ENCODE results near the gene PRODH2.
"Not testable (repeated sequence)": the region's sequence is repeated elsewhere in the genome, so short reads cannot be mapped to it uniquely, and the experiment has no call there.

Gene PRODH2

GRCh38 chr19:35843676-35844481 is 31.2 kb upstream of the PRODH2 start:
- no peak for DNase-seq

- no peak for DNase-seq
Observed at GRCh38 chr19:35842666-35843272, 30.1 kb upstream of the PRODH2 start.

GRCh38 chr19:35841961-35842595 is 29.4 kb upstream of the PRODH2 start:
- no peak for DNase-seq

GRCh38 chr19:35836096-35836495 is 23.5 kb upstream of the PRODH2 start:
- DNase-seq: not testable (repeated sequence)

- DNase-seq: no peak
Observed at GRCh38 chr19:35833972-35834371, 21.3 kb upstream of the PRODH2 start.

DNA sequence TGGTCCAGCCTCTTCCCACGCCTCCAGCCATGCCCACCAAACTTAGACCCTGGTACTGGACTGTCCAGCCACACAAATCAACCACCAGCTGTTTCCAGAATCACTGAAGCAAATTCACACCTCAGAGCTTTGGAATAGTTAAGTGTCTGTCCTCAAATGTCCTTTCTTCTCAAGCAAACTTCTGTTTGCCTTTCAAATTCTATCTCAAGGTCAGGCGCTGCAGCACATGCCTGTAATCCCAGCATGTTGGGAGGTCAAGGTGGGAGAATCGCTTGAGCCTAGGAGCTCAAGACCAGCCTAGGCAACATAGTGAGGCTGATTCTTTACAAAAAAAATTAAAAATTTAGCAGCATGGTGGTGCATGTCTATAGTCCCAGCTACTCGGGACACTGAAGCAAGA is 19.4 kb upstream of the PRODH2 start:
- DNase-seq: no peak

GRCh38 chr19:35830986-35831385 is 18.3 kb upstream of the PRODH2 start:
- no peak for DNase-seq

DNA sequence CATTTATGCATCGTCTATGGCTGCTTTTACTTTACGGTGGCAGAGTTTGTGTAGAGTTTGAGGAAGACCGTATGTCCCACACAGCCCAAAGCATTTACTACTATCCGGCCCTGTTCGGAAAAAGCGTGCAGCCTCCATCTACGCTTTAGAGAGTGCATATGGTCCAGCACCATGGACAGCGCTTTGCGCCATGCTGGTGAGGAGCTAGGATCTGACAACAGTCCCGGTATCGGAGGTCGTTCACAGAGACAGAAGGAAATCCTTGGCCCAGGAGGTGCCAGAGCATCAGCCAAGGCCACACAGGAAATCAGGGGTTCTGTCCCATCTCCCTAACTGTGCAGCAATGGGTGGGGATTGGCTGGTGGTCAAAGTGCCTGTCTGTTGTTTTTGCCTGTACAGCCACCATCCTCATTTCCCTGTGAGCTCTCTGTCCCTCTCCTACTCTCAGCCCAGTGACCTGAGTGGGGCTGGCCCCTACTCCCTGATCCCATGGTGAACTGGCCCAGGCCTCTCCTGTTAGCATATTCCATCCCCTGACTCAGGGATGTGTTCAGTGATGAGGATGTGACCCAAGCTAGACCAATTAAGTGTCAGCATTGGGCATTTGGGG is 16.2 kb upstream of the PRODH2 start:
- DNase-seq: peak; percentile 42

GRCh38 chr19:35824150-35824549 is 11.5 kb upstream of the PRODH2 start:
- DNase-seq: no peak

DNA sequence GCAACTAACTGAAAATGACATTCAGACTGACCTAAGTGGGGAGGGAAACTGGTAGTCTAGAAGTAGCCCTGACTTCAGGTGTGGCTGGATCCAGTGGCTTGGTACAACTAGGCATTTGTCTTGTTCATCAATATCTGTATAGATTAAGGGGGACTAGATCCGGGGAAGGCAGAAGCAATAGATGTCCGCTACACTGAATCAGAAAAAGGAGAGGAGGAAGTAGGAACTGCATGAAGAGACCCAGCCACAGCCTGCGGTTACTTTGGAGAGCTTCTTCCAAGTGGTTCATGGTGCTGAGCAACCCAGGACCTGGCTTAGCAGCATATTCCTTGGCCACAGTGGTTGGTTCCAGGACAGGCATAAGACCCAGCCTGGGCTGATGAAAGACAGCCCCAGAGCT is 9.9 kb upstream of the PRODH2 start:
- no peak for DNase-seq

- no peak for DNase-seq
Observed at GRCh38 chr19:35818445-35818844, 5.8 kb upstream of the PRODH2 start.

DNA sequence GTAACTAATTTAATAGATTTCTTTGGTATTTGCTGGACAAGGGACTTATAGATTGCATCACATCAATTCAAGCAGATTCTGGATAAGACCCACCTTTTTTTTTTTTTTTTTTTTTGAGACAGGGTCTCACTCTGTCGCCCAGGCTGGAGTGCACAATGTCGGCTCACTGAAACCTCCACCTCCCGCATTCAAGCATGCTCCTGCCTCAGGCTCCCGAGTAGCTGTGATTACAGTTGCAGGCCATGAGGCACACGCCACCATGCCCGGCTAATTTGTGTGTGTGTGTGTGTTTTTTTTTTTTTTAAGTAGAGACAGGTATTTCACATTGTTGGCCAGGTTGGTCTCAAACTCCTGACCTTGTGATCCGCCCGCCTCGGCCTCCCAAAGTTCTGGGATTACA is 4.2 kb upstream of the PRODH2 start:
- DNase-seq: no peak

GRCh38 chr19:35816262-35816661 is 3.6 kb upstream of the PRODH2 start:
- DNase-seq: no peak

GRCh38 chr19:35813043-35813890 is 622 bp upstream of the PRODH2 start:
- DNase-seq: no peak

DNA sequence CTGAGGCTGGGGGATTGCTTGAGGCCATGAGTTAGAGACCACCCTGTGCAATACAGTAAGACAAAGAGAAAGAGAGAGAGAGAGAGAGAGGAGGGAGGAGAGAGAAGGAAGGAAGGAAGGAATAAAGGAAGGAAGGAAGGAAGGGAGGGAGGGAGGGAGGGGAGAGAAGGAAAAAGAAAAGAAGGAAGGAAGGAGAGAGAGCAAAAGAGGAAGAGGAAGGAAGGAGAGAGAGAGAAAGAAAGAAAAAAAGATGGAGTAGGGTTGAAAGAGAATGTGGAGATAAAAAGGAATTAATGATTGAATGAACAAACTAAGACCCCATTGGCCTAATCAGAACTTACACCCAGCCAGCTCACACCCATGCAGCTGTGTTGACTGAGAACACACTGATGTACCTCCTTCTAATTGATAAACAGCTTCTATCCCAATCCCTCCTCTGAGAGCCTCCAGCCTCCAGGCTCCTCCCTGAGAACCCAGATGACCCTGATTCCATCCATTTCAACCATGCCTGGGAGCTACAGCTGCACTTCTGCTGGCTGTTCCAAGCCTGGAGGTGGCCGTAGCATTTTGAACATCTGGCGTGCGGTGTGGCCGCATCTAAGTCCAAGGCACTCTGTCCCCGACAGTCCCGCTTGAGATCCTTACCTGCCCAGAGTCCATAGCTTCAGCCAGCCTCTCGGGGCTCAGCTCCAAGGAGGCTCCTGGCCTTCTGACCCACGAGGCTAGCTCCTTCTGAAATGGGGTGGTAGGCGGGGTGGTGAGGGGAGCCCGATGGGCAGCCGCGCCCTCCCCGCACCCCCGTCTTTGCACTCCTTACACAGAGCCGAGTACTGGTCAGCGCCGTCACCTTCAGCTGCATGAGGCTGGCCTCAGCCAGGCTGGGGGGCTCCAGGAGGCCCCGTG is 1.1 kb downstream of the PRODH2 start:
- no peak for DNase-seq

DNA sequence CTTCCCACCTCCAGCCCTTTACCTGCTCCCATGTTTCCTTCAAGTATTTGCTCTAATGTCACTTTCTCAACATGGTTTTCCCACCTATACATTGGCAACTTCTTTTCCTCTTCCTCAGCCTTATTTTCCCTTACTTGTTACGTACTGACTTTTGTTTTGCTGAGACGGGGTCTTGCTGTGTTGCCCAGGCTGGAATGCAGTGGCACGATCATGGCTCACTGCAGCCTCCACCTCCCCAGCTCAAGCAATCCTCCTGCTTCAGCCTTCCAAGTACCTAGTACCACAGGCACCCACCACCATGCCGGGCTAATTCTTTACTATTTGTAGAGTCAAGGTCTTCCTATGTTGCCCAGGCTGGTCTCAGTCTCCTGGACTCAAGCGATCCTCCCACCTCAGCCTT is 5.0 kb downstream of the PRODH2 start:
- DNase-seq: no peak

GRCh38 chr19:35806597-35806996 is 6.0 kb downstream of the PRODH2 start:
- DNase-seq: no peak

- no peak for DNase-seq
Observed at GRCh38 chr19:35805526-35806102, 7.0 kb downstream of the PRODH2 start.

GRCh38 chr19:35801828-35802227 is 10.8 kb downstream of the PRODH2 start:
- DNase-seq: no peak

DNA sequence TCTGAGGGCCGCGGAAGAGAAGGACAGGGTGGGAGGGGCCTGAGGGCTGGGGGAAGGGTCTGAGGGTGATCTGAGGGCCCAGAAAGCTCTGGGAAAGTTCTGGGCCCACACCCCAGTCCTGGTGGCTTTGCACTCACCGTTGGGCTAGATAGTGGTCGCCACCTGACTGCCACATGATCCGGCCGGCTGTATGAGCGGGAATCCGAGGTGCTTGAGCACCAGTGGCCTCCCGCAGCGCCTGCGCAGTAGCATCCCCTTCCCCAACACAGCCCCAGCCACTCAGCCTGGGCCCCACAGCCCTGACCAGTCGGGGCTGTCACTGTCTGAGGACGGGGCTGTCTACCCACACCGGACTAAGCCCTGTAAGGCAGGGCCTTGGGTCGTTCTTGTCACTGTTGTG is 15.0 kb downstream of the PRODH2 start:
- DNase-seq: no peak

Measured in activated gamma-delta T cell treated with Interleukin-2 at 50 U/mL for 16 hours (primary cell).